H9 (cell line): Measurements from ENCODE around the gene ARFGEF3. TPM values are rescaled to one million over a fixed set of nuclear protein-coding genes. Genes with fewer than 3 reads are reported as not detected.

Experiments
- DNase-seq: peaks from one replicate; pipeline ENCODE4 v3.0.0-alpha.2; 2017
- H2AFZ ChIP-seq: one replicate; pipeline ENCODE4 v1.6.1; 2013; ENCODE audit warnings: mild to moderate bottlenecking, low read length, control low read depth, moderate library complexity
- H2AK5ac ChIP-seq: 2 replicates; pipeline ENCODE4 v1.6.1; 2013; ENCODE audit warnings: low read length, control low read depth, mixed read lengths; ENCODE audit not compliant: insufficient read length
- H2BK120ac ChIP-seq: one replicate; pipeline ENCODE4 v1.6.1; 2013; ENCODE audit warnings: low read depth, mild to moderate bottlenecking, low read length, control low read depth, inconsistent platforms; ENCODE audit not compliant: poor library complexity, severe bottlenecking
- H2BK12ac ChIP-seq: 2 replicates; pipeline ENCODE4 v1.6.1; 2013; ENCODE audit warnings: low read length, control low read depth, mixed read lengths, low read depth; ENCODE audit not compliant: insufficient read length
- H2BK15ac ChIP-seq: 2 replicates; pipeline ENCODE4 v1.6.1; 2013; ENCODE audit warnings: low read depth, low read length, control low read depth
- H2BK20ac ChIP-seq: one replicate; pipeline ENCODE4 v1.6.1; 2013; ENCODE audit warnings: low read depth, mild to moderate bottlenecking, low read length, control low read depth, inconsistent platforms; ENCODE audit not compliant: poor library complexity, severe bottlenecking
- H2BK5ac ChIP-seq: 2 replicates; pipeline ENCODE4 v1.6.1; 2013; ENCODE audit warnings: low read length, control low read depth, mixed read lengths; ENCODE audit not compliant: insufficient read length
- H3K14ac ChIP-seq: 2 replicates; pipeline ENCODE4 v1.6.1; 2013; ENCODE audit warnings: low read length, control low read depth; ENCODE audit not compliant: insufficient read depth
- H3K18ac ChIP-seq: 2 replicates; pipeline ENCODE4 v1.6.1; 2013; ENCODE audit warnings: low read depth, mild to moderate bottlenecking, mixed read lengths, low read length, control low read depth; ENCODE audit not compliant: insufficient read length
- H3K23ac ChIP-seq: 2 replicates; pipeline ENCODE4 v1.6.1; 2013; ENCODE audit warnings: low read length, control low read depth, mixed read lengths, low read depth; ENCODE audit not compliant: insufficient read length
- H3K23me2 ChIP-seq: 2 replicates; pipeline ENCODE4 v1.6.1; 2013; ENCODE audit warnings: low read depth, mild to moderate bottlenecking, mixed read lengths, low read length, control low read depth; ENCODE audit not compliant: insufficient read length, poor library complexity, severe bottlenecking
- H3K27ac ChIP-seq: 2 replicates; pipeline ENCODE4 v1.5.1; 2013; ENCODE audit warnings: low read length, control low read depth, mixed read lengths, low read depth; ENCODE audit not compliant: insufficient read length
- H3K27me3 ChIP-seq: 2 replicates; pipeline ENCODE4 v1.6.1; 2013; ENCODE audit warnings: low read length, control low read depth, inconsistent platforms; ENCODE audit not compliant: insufficient read depth
- H3K4ac ChIP-seq: 2 replicates; pipeline ENCODE4 v1.6.1; 2013; ENCODE audit warnings: low read depth, mild to moderate bottlenecking, control low read depth, inconsistent platforms, low read length, moderate library complexity
- H3K4me1 ChIP-seq: 2 replicates; pipeline ENCODE4 v1.6.1; 2013; ENCODE audit warnings: low read length, control low read depth, inconsistent platforms; ENCODE audit not compliant: insufficient read depth
- H3K4me2 ChIP-seq: 2 replicates; pipeline ENCODE4 v1.6.1; 2013; ENCODE audit warnings: low read length, control low read depth, mixed read lengths; ENCODE audit not compliant: insufficient read length, insufficient read depth
- H3K56ac ChIP-seq: 2 replicates; pipeline ENCODE4 v1.6.1; 2013; ENCODE audit warnings: low read depth, mild to moderate bottlenecking, mixed read lengths, low read length, control low read depth; ENCODE audit not compliant: insufficient read length
- H3K79me1 ChIP-seq: 2 replicates; pipeline ENCODE4 v1.6.1; 2013; ENCODE audit warnings: low read depth, mild to moderate bottlenecking, moderate library complexity, low read length, control low read depth, inconsistent platforms; ENCODE audit not compliant: insufficient read depth, poor library complexity, severe bottlenecking
- H3K79me2 ChIP-seq: 2 replicates; pipeline ENCODE4 v1.6.1; 2013; ENCODE audit warnings: low read length, control low read depth, inconsistent platforms; ENCODE audit not compliant: insufficient read depth
- H3K9ac ChIP-seq: 2 replicates; pipeline ENCODE4 v1.6.1; 2013; ENCODE audit warnings: low read length, control low read depth, mixed read lengths; ENCODE audit not compliant: insufficient read length; ENCODE audit errors: extremely low read depth
- H3K9me3 ChIP-seq: one replicate; pipeline ENCODE4 v1.6.1; 2013; ENCODE audit warnings: low read depth, low read length, inconsistent platforms; ENCODE audit not compliant: control insufficient read depth
- H3T11ph ChIP-seq: one replicate; pipeline ENCODE4 v1.6.1; 2013; ENCODE audit warnings: mild to moderate bottlenecking, low read length, control low read depth, inconsistent platforms
- H4K20me1 ChIP-seq: one replicate; pipeline ENCODE4 v1.6.1; 2013; ENCODE audit not compliant: control insufficient read depth, insufficient read length, insufficient read depth
- H4K5ac ChIP-seq: 2 replicates; pipeline ENCODE4 v1.6.1; 2013; ENCODE audit warnings: low read depth, mild to moderate bottlenecking, mixed read lengths, low read length, control low read depth; ENCODE audit not compliant: insufficient read length
- H4K8ac ChIP-seq: replicated peaks from 2 replicates; pipeline ENCODE4 v1.6.1; 2013; ENCODE audit warnings: low read length, control low read depth, mixed read lengths, low read depth; ENCODE audit not compliant: insufficient read length
- H4K91ac ChIP-seq: 2 replicates; pipeline ENCODE4 v1.6.1; 2013; ENCODE audit warnings: low read depth, mild to moderate bottlenecking, moderate library complexity, mixed read lengths, low read length, control low read depth; ENCODE audit not compliant: insufficient read length
- H3K27ac Mint-ChIP-seq, 3 experiments: 2 replicates in 2 of 3; 3 replicates in 1 of 3; pipeline ENCODE4 v1.8.0; 2020 to 2021; ENCODE audit warnings: mixed read lengths in 3 of 3, mild to moderate bottlenecking in 1 of 3, moderate library complexity in 1 of 3
- H3K27me3 Mint-ChIP-seq: 2 replicates; pipeline ENCODE4 v1.8.0; 2021; ENCODE audit warnings: low read depth, mild to moderate bottlenecking, moderate library complexity, mixed read lengths
- H3K36me3 Mint-ChIP-seq, 3 experiments: 2 replicates in 2 of 3; 3 replicates in 1 of 3; pipeline ENCODE4 v1.8.0; 2020 to 2021; ENCODE audit warnings: low read depth in 3 of 3, mixed read lengths in 3 of 3; ENCODE audit not compliant: insufficient read depth in 1 of 3
- H3K4me1 Mint-ChIP-seq, 2 experiments: 2 replicates each; pipeline ENCODE4 v1.8.0; 2020; ENCODE audit warnings: mixed read lengths in 2 of 2
- H3K4me3 Mint-ChIP-seq, 2 experiments: 2 replicates in 1 of 2; 3 replicates in 1 of 2; pipeline ENCODE4 v1.8.0; 2020 to 2021; ENCODE audit warnings: mild to moderate bottlenecking in 2 of 2, mixed read lengths in 2 of 2, moderate library complexity in 1 of 2
- H3K9me3 Mint-ChIP-seq, 2 experiments: 2 replicates in 1 of 2; 3 replicates in 1 of 2; pipeline ENCODE4 v1.8.0; 2020; ENCODE audit warnings: mild to moderate bottlenecking in 2 of 2, mixed read lengths in 2 of 2, moderate library complexity in 1 of 2
- CTCF ChIP-seq: fragments of 200-600 bp; sonication (generic); conservative IDR thresholded peaks from 3 replicates; pipeline ENCODE4 v1.8.0; 2021; ENCODE audit warnings: antibody characterized with exemption, mild to moderate bottlenecking
- WGBS: extraction: QIAGEN DNeasy Blood & Tissue Kit; methylation state at CpG from one replicate; pipeline ENCODE4 v1.1.7; 2013; ENCODE audit warnings: missing lambda C conversion rate, low lambda C conversion rate, mixed read lengths; ENCODE audit not compliant: insufficient read length; ENCODE audit errors: extremely low coverage; 5-methylcytosine and 5-hydroxymethylcytosine counted together
- total RNA-seq: library from RNA; stranded (reverse); gene quantifications from 2 replicates; pipeline ENCODE4 v1.2.1, GENCODE V29; 2021

ARFGEF3 gene
- total RNA-seq, 1 experiment from 2014 or later, result 13.7 TPM

- Histone ChIP-seq H3K9ac (no peak within 1 kb of the TSS), H2AFZ (no peak within 1 kb of the TSS), H3K23me2 (no peaks in the 10 kb centered on the region), H3K56ac (no peak within 1 kb of the TSS), H3T11ph (no peak within 1 kb of the TSS), H2BK12ac (no peak within 1 kb of the TSS), H2BK15ac (no peak within 1 kb of the TSS), H3K4me2 (no peak within 1 kb of the TSS), H3K9me3 (no peaks in the 10 kb centered on the region), H3K79me1 (no peaks in the 10 kb centered on the region), H3K4ac (no peak within 1 kb of the TSS), H2BK20ac (no peak within 1 kb of the TSS), H3K14ac (no peak within 1 kb of the TSS), H3K27ac (no peak within 1 kb of the TSS), H4K91ac (no peak within 1 kb of the TSS), H3K23ac (no peak within 1 kb of the TSS), H3K18ac (no peak within 1 kb of the TSS), H2AK5ac (no peak within 1 kb of the TSS), H4K8ac (no peak within 1 kb of the TSS), H3K79me2 (no peaks in the 10 kb centered on the region), H2BK120ac (no peak within 1 kb of the TSS), H3K27me3 (no peaks in the 10 kb centered on the region), H4K20me1 (no peaks in the 10 kb centered on the region), H4K5ac (no peak within 1 kb of the TSS), H2BK5ac (no peak within 1 kb of the TSS), H3K4me1 (peaks cover 2% of the 10 kb centered on the region; the same call in 1 of the 2 replicates)
- WGBS, result no CpG with 5 or more reads among the region's 6 CpGs
- Mint-ChIP-seq H3K27me3 (no peaks in the 10 kb centered on the region), H3K4me3 (0 out of 5 replicates have a peak within 1 kb of the TSS, but pooled peaks of 1 of the 2 experiments have one; percentile 14), H3K9me3 (no peaks in the 10 kb centered on the region), H3K36me3 (no peaks in the 10 kb centered on the region), H3K4me1 (peaks cover 22% of the 10 kb centered on the region in 2 experiments), H3K27ac (peak within 1 kb of the TSS; percentile 68 to 88 (median 87); a peak in 5 of 7 replicates)
- DNase-seq, result no peak
- TF ChIP-seq CTCF, result no peak
Observed at GRCh38 chr6:138377844-138378243, 216.1 kb downstream of the ARFGEF3 start, which contains the start of gene SMIM28. SMIM28 (plus strand) TSS chr6:138377905; CDS start chr6:138378073, 168 bp downstream.
